Fibroblast of pulmonary artery (primary cell): ENCODE data around the gene NUPR1.
"Not testable (repeated sequence)": the region's sequence is repeated elsewhere in the genome, so short reads cannot be mapped to it uniquely, and the experiment has no call there.

Experiments used
- DNase-seq: peaks from one replicate; pipeline ENCODE4 v3.0.0-alpha.2; 2010; ENCODE audit warnings: low read depth
- H3K4me3 ChIP-seq: replicated peaks from 2 replicates; pipeline ENCODE4 v1.5.1; 2011; ENCODE audit warnings: low read depth, mild to moderate bottlenecking, control low read depth, low read length, moderate library complexity
- TF ChIP-seq, protein P1 (sequence below): IDR thresholded peaks from 2 replicates; pipeline ENCODE4 v1.5.1; 2011; ENCODE audit warnings: mild to moderate bottlenecking, control low read depth, low read length, inconsistent platforms; ENCODE audit errors: missing control alignments

Gene NUPR1

DNA sequence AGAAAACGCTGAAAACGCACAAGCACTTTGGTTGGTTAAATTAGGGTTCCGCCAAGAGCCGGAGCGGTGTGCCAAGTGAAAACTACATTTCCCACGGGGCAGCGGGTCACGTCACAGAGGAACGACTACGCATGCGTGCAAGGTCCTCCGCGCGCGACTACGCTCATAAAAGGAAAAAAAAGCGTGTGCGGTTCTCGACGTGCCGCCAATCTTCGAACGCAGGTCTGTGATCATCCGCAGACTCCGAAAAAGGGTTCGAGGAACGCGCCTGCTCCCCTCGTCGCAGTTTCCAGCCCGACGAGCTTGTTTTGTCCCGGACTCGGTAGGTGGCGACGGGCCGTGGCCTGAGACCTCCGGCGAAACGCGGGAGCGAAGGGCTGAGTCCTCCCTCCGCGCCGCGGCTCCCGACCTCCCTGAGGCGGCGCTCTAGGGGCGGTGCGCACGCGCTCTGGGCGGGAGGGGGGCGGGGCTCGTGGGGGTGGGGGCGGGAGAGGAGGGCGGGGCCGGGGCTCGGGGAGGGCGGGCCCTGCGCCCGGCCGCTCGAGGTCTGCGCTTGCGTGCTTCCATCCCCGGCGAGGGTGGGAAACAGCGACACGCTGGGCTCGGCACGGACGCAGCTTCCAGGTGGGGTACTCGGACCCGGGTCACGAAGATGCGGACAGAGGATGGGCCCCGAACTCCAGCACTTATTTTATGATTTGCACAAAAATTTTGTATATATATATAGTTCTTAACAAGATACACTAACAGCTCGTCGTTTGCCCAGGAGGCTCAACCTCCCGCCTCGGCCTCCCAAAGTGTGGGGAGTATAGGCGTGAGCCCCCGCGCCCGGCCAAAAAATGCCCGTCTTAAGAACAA is 15.2 kb upstream of the NUPR1 start, which contains the start of gene SGF29:
Gene SGF29, plus strand, starts transcription at position 145 of the 858 bp plus-strand sequence. CDS start 27,150 bp downstream, outside the sequence.
- peak; percentile 96 for DNase-seq
- TF ChIP-seq, protein P1, sequence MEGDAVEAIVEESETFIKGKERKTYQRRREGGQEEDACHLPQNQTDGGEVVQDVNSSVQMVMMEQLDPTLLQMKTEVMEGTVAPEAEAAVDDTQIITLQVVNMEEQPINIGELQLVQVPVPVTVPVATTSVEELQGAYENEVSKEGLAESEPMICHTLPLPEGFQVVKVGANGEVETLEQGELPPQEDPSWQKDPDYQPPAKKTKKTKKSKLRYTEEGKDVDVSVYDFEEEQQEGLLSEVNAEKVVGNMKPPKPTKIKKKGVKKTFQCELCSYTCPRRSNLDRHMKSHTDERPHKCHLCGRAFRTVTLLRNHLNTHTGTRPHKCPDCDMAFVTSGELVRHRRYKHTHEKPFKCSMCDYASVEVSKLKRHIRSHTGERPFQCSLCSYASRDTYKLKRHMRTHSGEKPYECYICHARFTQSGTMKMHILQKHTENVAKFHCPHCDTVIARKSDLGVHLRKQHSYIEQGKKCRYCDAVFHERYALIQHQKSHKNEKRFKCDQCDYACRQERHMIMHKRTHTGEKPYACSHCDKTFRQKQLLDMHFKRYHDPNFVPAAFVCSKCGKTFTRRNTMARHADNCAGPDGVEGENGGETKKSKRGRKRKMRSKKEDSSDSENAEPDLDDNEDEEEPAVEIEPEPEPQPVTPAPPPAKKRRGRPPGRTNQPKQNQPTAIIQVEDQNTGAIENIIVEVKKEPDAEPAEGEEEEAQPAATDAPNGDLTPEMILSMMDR: peak; percentile 10
- H3K4me3 ChIP-seq: peak within 1 kb of the TSS; percentile 67

DNA sequence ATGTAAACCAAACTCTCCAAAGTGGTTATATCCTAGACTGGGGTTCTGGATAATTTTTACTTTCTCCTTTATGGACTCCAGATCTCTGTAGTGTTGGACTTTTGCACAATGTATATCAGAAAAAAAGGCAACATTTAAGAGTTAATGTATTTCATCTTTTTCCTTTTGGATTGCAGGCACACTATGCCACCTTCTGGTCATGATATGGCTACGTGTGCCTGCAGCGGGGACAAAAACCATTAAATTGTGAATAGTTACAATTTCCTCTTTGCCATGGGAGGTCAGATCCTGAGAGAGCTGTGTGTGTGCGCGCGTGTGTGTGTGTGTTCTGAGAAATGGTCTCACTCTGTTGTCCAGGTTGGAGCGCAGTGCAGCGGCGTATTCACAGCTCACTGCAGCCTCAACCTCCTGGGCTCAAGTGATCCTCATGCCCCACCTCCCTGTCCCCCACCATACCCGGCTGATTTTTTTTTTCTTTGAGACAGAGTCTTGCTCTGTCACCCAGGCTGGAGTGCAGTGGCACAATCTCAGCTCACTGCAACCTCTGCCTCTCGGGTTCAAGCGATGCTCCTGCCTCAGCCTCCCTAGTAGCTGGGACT is 10.6 kb upstream of the NUPR1 start:
- no peak overlapping the region for H3K4me3 ChIP-seq
- peak; percentile 68 for DNase-seq

DNA sequence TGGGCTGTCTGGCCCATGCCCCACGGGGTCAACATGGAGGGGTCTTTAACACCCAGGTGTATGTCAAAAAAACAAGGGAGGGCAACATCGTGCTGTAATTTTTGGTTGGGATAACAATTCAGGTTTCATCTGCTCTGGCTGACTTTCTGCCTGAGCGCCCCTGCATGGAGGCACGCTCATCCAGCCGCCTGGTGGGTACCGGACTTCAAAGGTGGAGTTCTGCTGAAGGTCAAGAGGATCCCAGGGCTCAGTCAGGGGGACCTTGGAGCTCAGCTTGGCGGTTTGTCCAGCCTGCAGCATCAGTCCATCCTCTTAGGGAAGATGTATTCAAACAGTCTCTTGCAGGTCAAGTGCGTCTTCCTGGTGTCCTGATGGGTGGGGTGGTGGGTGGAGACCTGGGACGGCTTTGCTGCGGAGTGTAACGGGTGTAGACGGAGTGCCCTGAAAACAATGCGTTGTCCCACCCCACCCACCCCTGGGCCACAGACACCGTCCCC is 9.6 kb upstream of the NUPR1 start:
- no peak overlapping the region for H3K4me3 ChIP-seq
- TF ChIP-seq, protein P1: no peak
- no peak for DNase-seq

More for the DNA sequence above, 10.6 kb upstream of the NUPR1 start:
- TF ChIP-seq, protein P1: peak; percentile 64

DNA sequence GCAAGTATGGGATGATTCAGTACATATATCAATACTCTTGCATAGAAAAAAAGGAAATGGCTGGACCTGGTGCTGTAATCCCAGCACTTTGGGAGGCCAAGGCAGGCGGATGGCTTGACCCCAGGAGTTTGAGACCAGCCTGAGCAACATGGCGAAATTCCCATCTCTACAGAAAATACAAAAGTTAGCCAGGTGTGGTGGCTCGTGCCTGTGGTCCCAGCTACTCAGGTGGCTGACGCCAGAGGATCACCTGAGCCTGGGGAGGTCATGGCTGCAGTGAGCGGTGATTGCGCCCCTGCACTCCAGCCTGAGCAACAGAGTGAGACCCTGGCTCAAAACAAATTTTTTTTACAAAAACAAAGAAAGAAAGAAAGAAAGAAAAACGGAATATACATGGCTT is 7.9 kb upstream of the NUPR1 start:
- H3K4me3 ChIP-seq: no peak overlapping the region
- no peak for DNase-seq
- TF ChIP-seq, protein P1: no peak

DNA sequence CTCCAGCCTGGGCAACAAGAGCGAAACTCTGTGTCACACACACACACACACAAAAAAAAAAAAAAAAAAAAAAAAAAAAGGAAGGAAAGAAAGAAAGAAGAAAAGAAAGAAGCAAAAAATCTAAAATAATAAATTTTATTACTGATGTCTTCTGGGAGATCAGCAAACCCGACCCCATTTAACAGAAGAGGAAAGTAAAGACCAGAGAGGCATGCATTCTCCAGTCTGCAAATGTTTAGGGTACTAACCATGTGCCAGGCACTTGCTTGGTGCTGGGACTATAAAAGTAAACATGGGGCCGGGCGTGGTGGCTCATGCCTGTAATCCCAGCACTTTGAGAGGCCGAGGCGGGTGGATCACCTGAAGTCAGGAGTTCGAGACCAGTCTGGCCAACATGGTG is 7.2 kb upstream of the NUPR1 start:
- DNase-seq, H3K4me3 ChIP-seq: not testable (repeated sequence)

DNA sequence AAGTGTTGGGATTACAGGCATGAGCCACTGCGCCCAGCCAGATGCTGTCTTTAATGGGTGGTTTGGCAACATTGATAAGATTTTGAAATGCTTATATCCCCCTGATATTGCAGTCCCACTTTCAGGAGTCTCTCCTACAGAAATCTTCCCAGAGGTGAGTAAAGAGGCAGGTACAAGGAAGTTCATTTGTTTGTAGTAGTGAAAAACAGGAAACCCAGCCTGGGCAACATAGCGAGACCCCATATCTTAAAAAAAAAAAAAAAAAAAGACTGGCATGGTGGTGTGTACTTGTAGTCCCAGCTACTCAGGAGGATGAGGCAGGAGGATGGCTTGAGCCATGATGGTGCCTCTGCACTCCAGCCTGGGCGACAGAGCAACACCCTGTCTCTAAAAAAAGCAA is 6.2 kb upstream of the NUPR1 start:
- DNase-seq: no peak
- TF ChIP-seq, protein P1: no peak
- H3K4me3 ChIP-seq: no peak overlapping the region

DNA sequence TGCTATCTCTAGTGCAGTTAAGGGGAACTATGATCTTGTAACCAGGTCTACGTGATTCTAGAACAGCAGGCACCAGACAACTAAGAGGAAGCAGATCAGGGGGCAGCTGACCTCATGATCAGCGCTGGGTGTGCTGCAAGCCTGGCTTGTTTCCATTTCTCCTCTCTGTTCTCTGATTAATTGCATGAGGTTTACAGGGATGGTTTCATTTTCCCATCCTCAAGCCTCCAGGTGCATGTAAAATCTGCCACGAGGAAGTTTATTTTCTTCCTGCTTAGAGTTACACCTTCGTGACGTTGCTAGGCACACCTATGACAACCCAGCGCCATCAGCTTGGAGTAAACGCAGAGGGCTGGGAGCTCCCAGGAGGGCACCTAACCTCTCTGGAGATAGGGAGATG is 4.3 kb upstream of the NUPR1 start:
- TF ChIP-seq, protein P1: no peak
- H3K4me3 ChIP-seq: no peak overlapping the region
- DNase-seq: no peak
